Keratinocyte (primary cell): Measurements from ENCODE around the gene FBXW2. TPM values are rescaled to one million over a fixed set of nuclear protein-coding genes. Genes with fewer than 3 reads are reported as not detected.

Experiments
- DNase-seq: peaks from one replicate; pipeline ENCODE4 v3.0.0-alpha.2; 2011; ENCODE audit warnings: low read depth, missing footprints, low spot score
- FAIRE-seq: peaks from 2 replicates; lab custom pipeline; 2011; peaks lifted over from hg19 to GRCh38; lab: Jason Lieb, UNC
- H2AFZ ChIP-seq: 2 replicates; pipeline ENCODE4 v1.6.0; 2012; ENCODE audit warnings: low read length, control low read depth, inconsistent platforms; ENCODE audit not compliant: control insufficient read depth
- H3K27ac ChIP-seq: 2 replicates; pipeline ENCODE4 v1.5.1; 2011; ENCODE audit warnings: low read length; ENCODE audit not compliant: control insufficient read depth, insufficient read depth
- H3K27me3 ChIP-seq: 3 replicates; pipeline ENCODE4 v1.6.0; 2011; ENCODE audit warnings: low read length; ENCODE audit not compliant: control insufficient read depth, insufficient read depth; ENCODE audit errors: extremely low read depth
- H3K36me3 ChIP-seq, 2 experiments: 2 replicates in 1 of 2; 3 replicates in 1 of 2; pipeline ENCODE4 v1.5.1; 2011; ENCODE audit warnings: low read length in 2 of 2, mild to moderate bottlenecking in 1 of 2; ENCODE audit not compliant: control insufficient read depth in 2 of 2, insufficient read depth in 2 of 2; ENCODE audit errors: extremely low read depth in 1 of 2
- H3K4me1 ChIP-seq: 3 replicates; pipeline ENCODE4 v1.5.1; 2011; ENCODE audit warnings: low read length; ENCODE audit not compliant: control insufficient read depth, insufficient read depth; ENCODE audit errors: extremely low read depth
- H3K4me2 ChIP-seq: 3 replicates; pipeline ENCODE4 v1.6.0; 2011; ENCODE audit warnings: low read depth, low read length; ENCODE audit not compliant: control insufficient read depth, insufficient read depth; ENCODE audit errors: extremely low read depth
- H3K4me3 ChIP-seq, 3 experiments: fragments of 200-600 bp in 1 of 3; sonication (generic) in 1 of 3; 2 replicates in 2 of 3; 3 replicates in 1 of 3; pipeline ENCODE4 v1.5.1; 2011 to 2016; ENCODE audit warnings: low read length in 3 of 3, mild to moderate bottlenecking in 3 of 3, control low read depth in 2 of 3, inconsistent platforms in 1 of 3, low read depth in 1 of 3, mixed read lengths in 1 of 3, mixed run types in 1 of 3, moderate library complexity in 1 of 3; ENCODE audit not compliant: control insufficient read depth in 2 of 3, insufficient read depth in 2 of 3; ENCODE audit errors: extremely low read depth in 1 of 3
- H3K79me2 ChIP-seq: 2 replicates; pipeline ENCODE4 v1.6.0; 2012; ENCODE audit warnings: low read length; ENCODE audit not compliant: control insufficient read depth, insufficient read depth
- H3K9ac ChIP-seq: 3 replicates; pipeline ENCODE4 v1.6.0; 2011; ENCODE audit warnings: low read length; ENCODE audit not compliant: control insufficient read depth, insufficient read depth; ENCODE audit errors: extremely low read depth
- H3K9me1 ChIP-seq: 3 replicates; pipeline ENCODE4 v1.6.0; 2011; ENCODE audit warnings: low read length; ENCODE audit not compliant: control insufficient read depth, insufficient read depth; ENCODE audit errors: extremely low read depth
- H3K9me3 ChIP-seq: 2 replicates; pipeline ENCODE4 v1.5.1; 2012; ENCODE audit warnings: low read depth, low read length; ENCODE audit not compliant: control insufficient read depth
- H4K20me1 ChIP-seq: 3 replicates; pipeline ENCODE4 v1.6.0; 2011; ENCODE audit warnings: low read length; ENCODE audit not compliant: control insufficient read depth, insufficient read depth; ENCODE audit errors: extremely low read depth
- CTCF ChIP-seq, 3 experiments: IDR thresholded peaks in 1 of 3; conservative IDR thresholded peaks in 1 of 3; optimal IDR thresholded peaks in 1 of 3; 2 replicates in 2 of 3; 3 replicates in 1 of 3; pipeline versions ENCODE3 to v1.5.1; 2011; ENCODE audit warnings: low read length in 3 of 3, mild to moderate bottlenecking in 3 of 3, moderate library complexity in 2 of 3, control low read depth in 1 of 3, inconsistent platforms in 1 of 3; ENCODE audit not compliant: insufficient read depth in 2 of 3; ENCODE audit errors: extremely low read depth in 1 of 3
- EZH2 ChIP-seq: IDR thresholded peaks from one replicate; pipeline ENCODE4 v1.6.1; 2012; ENCODE audit warnings: inconsistent platforms, mild to moderate bottlenecking, low read length, moderate library complexity
- dilution Hi-C: fragments of 300-500 bp; cut with MboI; formaldehyde crosslinking; loops from one replicate; pipeline ENCODE4 v1.7.0; 2020; ENCODE audit warnings: low sequenced_read_pairs; ENCODE audit not compliant: extremely low pct_ligation_motif_present
- polyA plus RNA-seq, 5 experiments: library from polyadenylated mRNA; depleted of rRNA in 3 of 5; stranded (reverse) in 3 of 5; stranded (forward) in 1 of 5; unstranded in 1 of 5; fragments of >200 nt; gene quantifications; 1 replicate in 1 of 5; 2 replicates in 3 of 5; 3 replicates in 1 of 5; pipeline versions ENCODE4 v1.2.1 to v1.2.3, GENCODE V29; 2011 to 2012; ENCODE audit warnings: missing spikeins in 2 of 5, low read depth in 1 of 5, low replicate concordance in 1 of 5

Gene FBXW2
- polyA plus RNA-seq, 1 donor (not counting 4 experiments of a cell fraction or from before 2014, with no cell fraction given) = 68.3 TPM

GRCh38 chr9:120711841-120712538 is 81.2 kb downstream of the FBXW2 start:
- DNase-seq (no peak), FAIRE-seq (no peak)
- Histone ChIP-seq H3K27me3 (no peaks in the 10 kb centered on the region), H3K9me3 (no peaks in the 10 kb centered on the region), H2AFZ (no peak overlapping the region), H3K4me1 (peaks cover 43% of the 10 kb centered on the region), H4K20me1 (no peaks in the 10 kb centered on the region), H3K27ac (peak overlapping the region; percentile 82), H3K9me1 (no peaks in the 10 kb centered on the region), H3K4me3 (peak overlapping the region; percentile 80 to 97 (median 88)), H3K79me2 (peaks cover 50% of the 10 kb centered on the region), H3K4me2 (peak overlapping the region; percentile 98), H3K36me3 (no peaks in the 10 kb centered on the region), H3K9ac (peak overlapping the region; percentile 83)
- dilution Hi-C loops = no loop called here
- TF ChIP-seq EZH2 = no peak

- Histone ChIP-seq H3K9ac (peak overlapping the region; percentile 6), H4K20me1 (no peaks in the 10 kb centered on the region), H3K9me3 (no peaks in the 10 kb centered on the region), H2AFZ (no peak overlapping the region), H3K4me3 (peak overlapping the region in 2 of 3 experiments; percentile 69 to 80), H3K9me1 (no peaks in the 10 kb centered on the region), H3K79me2 (peaks cover 50% of the 10 kb centered on the region), H3K27me3 (no peaks in the 10 kb centered on the region), H3K36me3 (no peaks in the 10 kb centered on the region), H3K4me2 (peak overlapping the region; percentile 98), H3K4me1 (peaks cover 43% of the 10 kb centered on the region), H3K27ac (peak overlapping the region; percentile 82)
- FAIRE-seq (no peak), DNase-seq (no peak)
- TF ChIP-seq CTCF (optimal IDR thresholded peaks at IDR 0.05 in 1 of 3, IDR thresholded peaks at IDR 0.05 in 1 of 3, conservative IDR thresholded peaks at IDR 0.05 in 1 of 3; ENCODE audit: extremely low read depth in 1 of 3, insufficient read depth in 2 of 3, low read length in 3 of 3) = peak in 1 of 3 experiments; percentile 6
- no peak for TF ChIP-seq EZH2
- dilution Hi-C loops = no loop called here
These were observed 81.9 kb downstream of the FBXW2 start for GRCh38 chr9:120711354-120711753.
